K562 (cell line): ENCODE data around the gene DTNBP1. TPM values are rescaled to one million over a fixed set of nuclear protein-coding genes. Genes with fewer than 3 reads are reported as not detected.

Experiments used
- ARNT ChIP-seq, 2 experiments: fragments of 450-650 bp; IDR thresholded peaks; 2 replicates each; pipeline ENCODE4 v1.6.1; 2016; ENCODE audit warnings: mild to moderate bottlenecking in 1 of 2
- CBX3 ChIP-seq, 2 experiments: IDR thresholded peaks; 1 replicate in 1 of 2; 2 replicates in 1 of 2; pipeline ENCODE4 v1.6.1; 2012; ENCODE audit warnings: inconsistent platforms in 2 of 2, low read length in 2 of 2, borderline replicate concordance in 1 of 2, control low read depth in 1 of 2
- ETS2 ChIP-seq: IDR thresholded peaks from 2 replicates; pipeline ENCODE4 v1.6.1; 2016; ENCODE audit warnings: borderline replicate concordance, missing genetic modification characterization, mild to moderate bottlenecking, moderate library complexity, missing compliant biosample characterization; ENCODE audit not compliant: poor library complexity, severe bottlenecking
- FOXA3 ChIP-seq, 2 experiments: fragments of 450-650 bp in 1 of 2; sonication (generic) in 1 of 2; formaldehyde crosslinking; IDR thresholded peaks in 1 of 2; conservative IDR thresholded peaks in 1 of 2; 2 replicates each; pipeline versions ENCODE4 v1.4.0 to v1.8.0; 2020 to 2022; ENCODE audit warnings: mild to moderate bottlenecking in 2 of 2, missing genetic modification reagents in 1 of 2
- FOXM1 ChIP-seq, 2 experiments: fragments of 450-650 bp in 1 of 2; sonication (generic) in 1 of 2; formaldehyde crosslinking in 1 of 2; IDR thresholded peaks; 2 replicates each; pipeline versions ENCODE4 v1.6.1 to v1.9.0; 2017 to 2022; ENCODE audit warnings: low read depth in 2 of 2, mild to moderate bottlenecking in 2 of 2, missing genetic modification reagents in 1 of 2, moderate library complexity in 1 of 2
- HDAC1 ChIP-seq, 2 experiments: fragments of 450-650 bp; IDR thresholded peaks; 2 replicates each; pipeline ENCODE4 v1.6.1; 2016 to 2017; ENCODE audit warnings: inconsistent platforms in 1 of 2, mild to moderate bottlenecking in 1 of 2, moderate library complexity in 1 of 2
- MTA3 ChIP-seq: fragments of 450-650 bp; formaldehyde crosslinking; IDR thresholded peaks from 2 replicates; pipeline ENCODE4 v1.6.1; 2017; ENCODE audit warnings: mild to moderate bottlenecking, borderline replicate concordance
- NCOA1 ChIP-seq: fragments of 450-650 bp; IDR thresholded peaks from 2 replicates; pipeline ENCODE4 v1.6.1; 2016; ENCODE audit warnings: low read depth
- PCBP2 ChIP-seq: fragments of 200-400 bp; formaldehyde crosslinking; IDR thresholded peaks from 2 replicates; pipeline ENCODE4 v1.6.1; 2018; ENCODE audit warnings: low read length, low read depth, mild to moderate bottlenecking, moderate library complexity; ENCODE audit not compliant: poor library complexity, severe bottlenecking
- SMC3 ChIP-seq: conservative IDR thresholded peaks from 2 replicates; pipeline ENCODE4 v1.6.1; 2011; ENCODE audit warnings: low read depth, low read length, improper control_type of control experiment; ENCODE audit not compliant: insufficient read depth
- ZKSCAN8 ChIP-seq: fragments of 200-800 bp; sonication (Bioruptor generic); IDR thresholded peaks from 2 replicates; pipeline ENCODE4 v1.6.1; 2016; ENCODE audit warnings: missing genetic modification characterization, missing compliant biosample characterization
- ZNF274 ChIP-seq: IDR thresholded peaks from 2 replicates; pipeline ENCODE4 v1.6.1; 2011; ENCODE audit warnings: low read depth, mild to moderate bottlenecking, low read length, moderate library complexity, borderline replicate concordance
- ZNF561 ChIP-seq: fragments of 450-650 bp; formaldehyde crosslinking; conservative IDR thresholded peaks from 2 replicates; pipeline ENCODE4 v1.4.0; 2020; ENCODE audit warnings: mild to moderate bottlenecking, moderate library complexity
- ZNF778 ChIP-seq: fragments of 450-650 bp; formaldehyde crosslinking; IDR thresholded peaks from 2 replicates; pipeline ENCODE4 v1.4.0; 2020; ENCODE audit warnings: mild to moderate bottlenecking, moderate library complexity
- polyA plus RNA-seq, 8 experiments: library from polyadenylated mRNA; depleted of rRNA in 4 of 8; stranded (reverse) in 5 of 8; unstranded in 3 of 8; fragments of >200 nt; fragmentation: Nextera tagmentation in 2 of 8; fragmentation: Illumina TruSeq in 1 of 8; extraction: Ambion mirVana in 2 of 8; extraction: Trizol in 1 of 8; gene quantifications; 2 replicates each; pipeline versions ENCODE4 v1.2.1 to v1.2.3, GENCODE V29; 2011 to 2014; ENCODE audit warnings: inconsistent platforms in 1 of 8, missing spikeins in 1 of 8
- total RNA-seq, 7 experiments: library from RNA; depleted of rRNA in 6 of 7; stranded (reverse); fragments of >200 nt in 6 of 7; fragmentation: Illumina TruSeq in 2 of 7; extraction: Trizol in 2 of 7; gene quantifications; 2 replicates each; pipeline versions ENCODE4 v1.2.1 to v1.2.3, GENCODE V29; 2011 to 2021; ENCODE audit warnings: low replicate concordance in 1 of 7
- TF ChIP-seq, protein P1 (sequence below), 2 experiments: fragments of 150-350 bp in 1 of 2; IDR thresholded peaks; 2 replicates each; pipeline ENCODE4 v1.6.1; 2012 to 2016; ENCODE audit warnings: low read depth in 2 of 2, low read length in 2 of 2, mild to moderate bottlenecking in 1 of 2, moderate library complexity in 1 of 2
- TF ChIP-seq, protein P2 (sequence below): fragments of 450-650 bp; IDR thresholded peaks from 2 replicates; pipeline ENCODE4 v1.6.1; 2016; ENCODE audit warnings: antibody characterized with exemption
- TF ChIP-seq, protein P3 (sequence below): fragments of 250-450 bp; sonication (Bioruptor Pico); IDR thresholded peaks from 2 replicates; pipeline ENCODE4 v1.4.0; 2020; ENCODE audit warnings: mild to moderate bottlenecking, moderate library complexity
- TF ChIP-seq, protein P4 (sequence below): fragments of 450-650 bp; IDR thresholded peaks from 2 replicates; pipeline ENCODE4 v1.6.1; 2016; ENCODE audit warnings: low read depth, mild to moderate bottlenecking, moderate library complexity

The DTNBP1 gene
- total and polyA plus RNA-seq, 9 of the 15 experiments (the other 6 are each of a cell fraction or from before 2014, with no cell fraction given): 16.7 to 54.5 (median 21.4) TPM

DNA sequence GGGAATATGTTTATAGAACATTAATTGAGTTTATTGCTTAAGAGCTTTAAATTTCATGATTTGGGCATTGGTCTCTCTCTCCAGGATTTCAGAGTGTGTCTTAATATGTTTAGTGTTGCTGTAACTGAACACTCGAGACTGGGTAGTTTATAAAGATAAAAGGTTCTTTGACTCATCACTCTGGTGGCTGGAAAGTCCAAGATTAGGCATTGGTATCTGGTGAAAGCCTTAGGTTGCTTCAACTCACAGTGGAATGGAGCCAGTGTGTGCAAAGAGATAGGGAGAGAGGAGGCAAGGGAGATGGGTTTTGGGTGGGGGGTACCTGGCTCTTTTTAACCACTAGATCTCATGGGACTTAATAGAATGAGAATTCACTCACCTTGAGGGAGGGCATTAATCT, 35.6 kb upstream of the DTNBP1 start (continued):
- TF ChIP-seq ZNF561 (CRISPR knock-in tag) (no peak), HDAC1 (IDR thresholded peaks at IDR 0.05) (0 out of 4 replicates have a peak, but pooled peaks of 1 of the 2 experiments have one; percentile 40), CBX3 (IDR thresholded peaks at IDR 0.05; ENCODE audit: borderline replicate concordance in 1 of 2, low read length in 2 of 2) (peak in 1 of 2 experiments; percentile 84; a peak in 1 of 3 replicates), ZNF274 (0 out of 2 replicates have a peak, but pooled peaks have one; percentile 25), ARNT (IDR thresholded peaks at IDR 0.05) (peak; percentile 60 to 84; a peak in 1 of 4 replicates), FOXA3 (CRISPR knock-in tag; conservative IDR thresholded peaks at IDR 0.05 in 1 of 2, IDR thresholded peaks at IDR 0.05 in 1 of 2) (no peak), SMC3 (0 out of 2 replicates have a peak, but pooled peaks have one; percentile 13), ETS2 (no peak), PCBP2 (no peak), ZKSCAN8 (CRISPR knock-in tag) (no peak), MTA3 (0 out of 2 replicates have a peak, but pooled peaks have one; percentile 20), NCOA1 (peak; percentile 67; the same call in 1 of the 2 replicates), ZNF778 (CRISPR knock-in tag) (no peak), FOXM1 (IDR thresholded peaks at IDR 0.05; ENCODE audit: low read depth) (peak; percentile 74; the same call in 1 of the 2 replicates), FOXM1 (CRISPR knock-in tag; IDR thresholded peaks at IDR 0.05; ENCODE audit: low read depth) (no peak)
- TF ChIP-seq, protein P1, sequence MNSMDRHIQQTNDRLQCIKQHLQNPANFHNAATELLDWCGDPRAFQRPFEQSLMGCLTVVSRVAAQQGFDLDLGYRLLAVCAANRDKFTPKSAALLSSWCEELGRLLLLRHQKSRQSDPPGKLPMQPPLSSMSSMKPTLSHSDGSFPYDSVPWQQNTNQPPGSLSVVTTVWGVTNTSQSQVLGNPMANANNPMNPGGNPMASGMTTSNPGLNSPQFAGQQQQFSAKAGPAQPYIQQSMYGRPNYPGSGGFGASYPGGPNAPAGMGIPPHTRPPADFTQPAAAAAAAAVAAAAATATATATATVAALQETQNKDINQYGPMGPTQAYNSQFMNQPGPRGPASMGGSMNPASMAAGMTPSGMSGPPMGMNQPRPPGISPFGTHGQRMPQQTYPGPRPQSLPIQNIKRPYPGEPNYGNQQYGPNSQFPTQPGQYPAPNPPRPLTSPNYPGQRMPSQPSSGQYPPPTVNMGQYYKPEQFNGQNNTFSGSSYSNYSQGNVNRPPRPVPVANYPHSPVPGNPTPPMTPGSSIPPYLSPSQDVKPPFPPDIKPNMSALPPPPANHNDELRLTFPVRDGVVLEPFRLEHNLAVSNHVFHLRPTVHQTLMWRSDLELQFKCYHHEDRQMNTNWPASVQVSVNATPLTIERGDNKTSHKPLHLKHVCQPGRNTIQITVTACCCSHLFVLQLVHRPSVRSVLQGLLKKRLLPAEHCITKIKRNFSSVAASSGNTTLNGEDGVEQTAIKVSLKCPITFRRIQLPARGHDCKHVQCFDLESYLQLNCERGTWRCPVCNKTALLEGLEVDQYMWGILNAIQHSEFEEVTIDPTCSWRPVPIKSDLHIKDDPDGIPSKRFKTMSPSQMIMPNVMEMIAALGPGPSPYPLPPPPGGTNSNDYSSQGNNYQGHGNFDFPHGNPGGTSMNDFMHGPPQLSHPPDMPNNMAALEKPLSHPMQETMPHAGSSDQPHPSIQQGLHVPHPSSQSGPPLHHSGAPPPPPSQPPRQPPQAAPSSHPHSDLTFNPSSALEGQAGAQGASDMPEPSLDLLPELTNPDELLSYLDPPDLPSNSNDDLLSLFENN (IDR thresholded peaks at IDR 0.05; ENCODE audit: low read depth in 2 of 2, low read length in 2 of 2): peak in 1 of 2 experiments; percentile 73; a peak in 1 of 4 replicates
- TF ChIP-seq, protein P2, sequence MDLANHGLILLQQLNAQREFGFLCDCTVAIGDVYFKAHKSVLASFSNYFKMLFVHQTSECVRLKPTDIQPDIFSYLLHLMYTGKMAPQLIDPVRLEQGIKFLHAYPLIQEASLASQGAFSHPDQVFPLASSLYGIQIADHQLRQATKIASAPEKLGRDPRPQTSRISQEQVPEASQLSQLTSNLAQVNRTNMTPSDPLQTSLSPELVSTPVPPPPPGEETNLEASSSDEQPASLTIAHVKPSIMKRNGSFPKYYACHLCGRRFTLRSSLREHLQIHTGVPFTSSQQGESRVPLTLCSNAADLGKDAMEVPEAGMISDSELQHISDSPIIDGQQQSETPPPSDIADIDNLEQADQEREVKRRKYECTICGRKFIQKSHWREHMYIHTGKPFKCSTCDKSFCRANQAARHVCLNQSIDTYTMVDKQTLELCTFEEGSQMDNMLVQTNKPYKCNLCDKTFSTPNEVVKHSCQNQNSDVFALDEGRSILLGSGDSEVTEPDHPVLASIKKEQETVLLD: peak; percentile 50; the same call in 1 of the 2 replicates
- TF ChIP-seq, protein P3, sequence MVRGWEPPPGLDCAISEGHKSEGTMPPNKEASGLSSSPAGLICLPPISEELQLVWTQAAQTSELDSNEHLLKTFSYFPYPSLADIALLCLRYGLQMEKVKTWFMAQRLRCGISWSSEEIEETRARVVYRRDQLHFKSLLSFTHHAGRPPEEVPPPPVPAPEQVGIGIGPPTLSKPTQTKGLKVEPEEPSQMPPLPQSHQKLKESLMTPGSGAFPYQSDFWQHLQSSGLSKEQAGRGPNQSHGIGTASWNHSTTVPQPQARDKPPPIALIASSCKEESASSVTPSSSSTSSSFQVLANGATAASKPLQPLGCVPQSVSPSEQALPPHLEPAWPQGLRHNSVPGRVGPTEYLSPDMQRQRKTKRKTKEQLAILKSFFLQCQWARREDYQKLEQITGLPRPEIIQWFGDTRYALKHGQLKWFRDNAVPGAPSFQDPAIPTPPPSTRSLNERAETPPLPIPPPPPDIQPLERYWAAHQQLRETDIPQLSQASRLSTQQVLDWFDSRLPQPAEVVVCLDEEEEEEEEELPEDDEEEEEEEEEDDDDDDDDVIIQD (CRISPR knock-in tag): no peak
- TF ChIP-seq, protein P4, sequence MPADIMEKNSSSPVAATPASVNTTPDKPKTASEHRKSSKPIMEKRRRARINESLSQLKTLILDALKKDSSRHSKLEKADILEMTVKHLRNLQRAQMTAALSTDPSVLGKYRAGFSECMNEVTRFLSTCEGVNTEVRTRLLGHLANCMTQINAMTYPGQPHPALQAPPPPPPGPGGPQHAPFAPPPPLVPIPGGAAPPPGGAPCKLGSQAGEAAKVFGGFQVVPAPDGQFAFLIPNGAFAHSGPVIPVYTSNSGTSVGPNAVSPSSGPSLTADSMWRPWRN: no peak
